Measurements from ENCODE around the gene SLC6A1. TPM values are rescaled to one million over a fixed set of nuclear protein-coding genes. Genes with fewer than 3 reads are reported as not detected.

Gene SLC6A1
- total RNA-seq, 1 donor from 2014 or later: 7.5 TPM

DNA sequence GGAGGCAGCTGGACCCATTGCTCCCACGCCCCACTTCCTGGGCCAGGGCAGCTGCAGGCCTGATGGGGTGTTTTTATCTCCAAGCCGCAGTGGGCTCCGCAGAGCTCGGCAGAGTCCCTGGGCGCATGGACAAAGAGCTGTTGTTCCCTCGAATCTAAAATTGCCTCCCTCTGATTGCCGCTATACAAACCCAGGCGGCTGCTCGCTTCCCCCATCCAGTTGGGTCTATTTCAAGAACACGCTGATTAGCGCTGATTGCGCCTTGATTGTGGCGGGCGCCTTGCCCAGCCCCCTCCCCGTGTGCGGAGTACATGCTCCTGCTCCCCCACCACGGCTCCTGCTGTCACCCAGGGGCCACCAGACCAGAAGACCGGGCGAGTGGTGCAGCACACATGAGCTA, 43.4 kb upstream of the SLC6A1 start:
- H3K4me3 Mint-ChIP-seq (ENCODE audit: unreplicated experiment): no peak overlapping the region
- H3K27me3 Mint-ChIP-seq (ENCODE audit: unreplicated experiment): peaks cover 5% of the 10 kb centered on the region
- TF ChIP-seq, protein P1, sequence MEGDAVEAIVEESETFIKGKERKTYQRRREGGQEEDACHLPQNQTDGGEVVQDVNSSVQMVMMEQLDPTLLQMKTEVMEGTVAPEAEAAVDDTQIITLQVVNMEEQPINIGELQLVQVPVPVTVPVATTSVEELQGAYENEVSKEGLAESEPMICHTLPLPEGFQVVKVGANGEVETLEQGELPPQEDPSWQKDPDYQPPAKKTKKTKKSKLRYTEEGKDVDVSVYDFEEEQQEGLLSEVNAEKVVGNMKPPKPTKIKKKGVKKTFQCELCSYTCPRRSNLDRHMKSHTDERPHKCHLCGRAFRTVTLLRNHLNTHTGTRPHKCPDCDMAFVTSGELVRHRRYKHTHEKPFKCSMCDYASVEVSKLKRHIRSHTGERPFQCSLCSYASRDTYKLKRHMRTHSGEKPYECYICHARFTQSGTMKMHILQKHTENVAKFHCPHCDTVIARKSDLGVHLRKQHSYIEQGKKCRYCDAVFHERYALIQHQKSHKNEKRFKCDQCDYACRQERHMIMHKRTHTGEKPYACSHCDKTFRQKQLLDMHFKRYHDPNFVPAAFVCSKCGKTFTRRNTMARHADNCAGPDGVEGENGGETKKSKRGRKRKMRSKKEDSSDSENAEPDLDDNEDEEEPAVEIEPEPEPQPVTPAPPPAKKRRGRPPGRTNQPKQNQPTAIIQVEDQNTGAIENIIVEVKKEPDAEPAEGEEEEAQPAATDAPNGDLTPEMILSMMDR (IDR thresholded peaks at IDR 0.05; ENCODE audit: unreplicated experiment): no peak
- no peaks in the 10 kb centered on the region for H3K4me1 Mint-ChIP-seq (ENCODE audit: unreplicated experiment)
- H3K36me3 Mint-ChIP-seq (ENCODE audit: low read depth, unreplicated experiment): no peaks in the 10 kb centered on the region
- H3K27ac Mint-ChIP-seq (ENCODE audit: unreplicated experiment): no peak overlapping the region
- no peaks in the 10 kb centered on the region for H3K9me3 Mint-ChIP-seq (ENCODE audit: unreplicated experiment)
- no peak for DNase-seq (ENCODE audit: low spot score)

DNA sequence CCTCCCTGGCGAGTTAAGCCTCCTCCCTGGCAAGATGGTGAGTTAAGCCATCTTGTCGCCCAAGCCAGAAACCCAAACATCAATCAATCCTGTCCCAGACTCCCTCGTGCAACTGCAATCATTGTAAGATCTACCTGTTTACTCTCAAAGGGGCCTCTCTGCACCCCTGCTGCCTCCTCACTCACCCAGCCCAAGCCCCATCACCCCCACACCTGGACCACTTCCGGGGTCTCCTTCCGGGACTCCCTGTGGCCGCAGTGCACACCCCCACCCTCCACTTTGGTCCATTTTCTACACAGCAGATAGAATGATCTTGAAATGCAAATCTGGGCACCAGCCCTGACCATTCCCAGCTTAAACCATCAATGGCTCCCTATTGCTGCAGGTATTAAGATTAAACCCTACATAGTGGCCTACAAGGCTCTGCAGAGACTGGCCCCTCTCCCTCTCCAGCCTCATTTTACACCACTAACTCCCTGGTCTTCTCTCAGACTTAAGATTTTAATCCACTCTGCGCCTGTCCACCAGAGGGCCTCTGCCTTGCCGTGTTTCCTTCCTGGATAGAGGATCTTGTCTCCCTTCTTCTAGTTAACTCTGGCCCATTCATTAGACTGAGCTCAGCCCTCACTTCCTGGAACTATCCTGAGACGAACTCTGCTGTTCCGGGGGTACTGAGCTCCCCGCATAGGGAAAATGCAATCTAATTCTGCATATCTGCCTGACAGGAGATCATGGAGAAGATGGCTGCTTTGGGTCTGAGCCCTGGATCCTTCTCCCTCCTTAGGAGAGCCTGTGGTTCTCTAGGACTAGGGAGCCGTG, 41.9 kb upstream of the SLC6A1 start:
- no peaks in the 10 kb centered on the region for H3K36me3 Mint-ChIP-seq (ENCODE audit: low read depth, unreplicated experiment)
- H3K4me1 Mint-ChIP-seq (ENCODE audit: unreplicated experiment): no peaks in the 10 kb centered on the region

DNA sequence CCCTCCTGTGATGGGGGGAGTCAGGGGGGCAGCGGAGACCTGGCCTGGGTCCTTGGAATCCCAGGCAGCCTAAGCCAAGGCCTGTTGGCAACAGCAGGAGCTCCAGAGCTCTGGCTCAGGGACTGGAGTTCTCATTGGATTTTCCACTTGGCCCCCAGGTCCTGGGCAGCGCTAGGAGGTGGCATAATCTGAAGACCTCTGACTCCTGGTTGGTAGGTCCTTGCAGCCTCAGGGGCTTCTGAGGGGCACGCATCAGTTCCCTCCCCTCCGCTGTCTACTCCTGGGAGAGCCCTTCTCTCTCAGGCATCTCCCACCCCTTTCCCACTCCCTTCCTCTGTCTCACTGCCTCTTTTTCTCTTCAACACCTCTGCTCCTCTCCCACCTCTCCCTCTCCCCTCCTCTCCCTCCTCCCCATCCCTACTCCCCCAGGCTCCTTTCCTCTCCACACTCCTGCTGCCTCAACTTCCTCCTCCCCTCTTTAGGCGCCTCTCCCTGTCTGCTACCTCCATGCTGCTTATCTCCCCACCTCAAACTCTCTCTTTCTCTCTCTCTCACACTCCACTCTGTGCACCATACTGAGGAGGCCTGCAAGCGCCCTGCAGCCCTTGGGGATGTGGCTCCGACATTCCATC, 41.1 kb upstream of the SLC6A1 start:
- H3K4me3 Mint-ChIP-seq (ENCODE audit: unreplicated experiment): no peak overlapping the region
- no peak for DNase-seq (ENCODE audit: low spot score)
- no peak overlapping the region for H3K27ac Mint-ChIP-seq (ENCODE audit: unreplicated experiment)
- no peaks in the 10 kb centered on the region for H3K9me3 Mint-ChIP-seq (ENCODE audit: unreplicated experiment)
- no peaks in the 10 kb centered on the region for H3K36me3 Mint-ChIP-seq (ENCODE audit: low read depth, unreplicated experiment)
- H3K4me1 Mint-ChIP-seq (ENCODE audit: unreplicated experiment): no peaks in the 10 kb centered on the region
- TF ChIP-seq, protein P1 (IDR thresholded peaks at IDR 0.05; ENCODE audit: unreplicated experiment): no peak
- H3K27me3 Mint-ChIP-seq (ENCODE audit: unreplicated experiment): peaks cover 8% of the 10 kb centered on the region

More for the DNA sequence above, 41.9 kb upstream of the SLC6A1 start:
- H3K4me3 Mint-ChIP-seq (ENCODE audit: unreplicated experiment): no peak overlapping the region
- DNase-seq (ENCODE audit: low spot score): peak; percentile 37
- TF ChIP-seq, protein P1 (IDR thresholded peaks at IDR 0.05; ENCODE audit: unreplicated experiment): peak; percentile 46
- no peaks in the 10 kb centered on the region for H3K9me3 Mint-ChIP-seq (ENCODE audit: unreplicated experiment)
- H3K27me3 Mint-ChIP-seq (ENCODE audit: unreplicated experiment): peaks cover 8% of the 10 kb centered on the region
- H3K27ac Mint-ChIP-seq (ENCODE audit: unreplicated experiment): no peak overlapping the region

DNA sequence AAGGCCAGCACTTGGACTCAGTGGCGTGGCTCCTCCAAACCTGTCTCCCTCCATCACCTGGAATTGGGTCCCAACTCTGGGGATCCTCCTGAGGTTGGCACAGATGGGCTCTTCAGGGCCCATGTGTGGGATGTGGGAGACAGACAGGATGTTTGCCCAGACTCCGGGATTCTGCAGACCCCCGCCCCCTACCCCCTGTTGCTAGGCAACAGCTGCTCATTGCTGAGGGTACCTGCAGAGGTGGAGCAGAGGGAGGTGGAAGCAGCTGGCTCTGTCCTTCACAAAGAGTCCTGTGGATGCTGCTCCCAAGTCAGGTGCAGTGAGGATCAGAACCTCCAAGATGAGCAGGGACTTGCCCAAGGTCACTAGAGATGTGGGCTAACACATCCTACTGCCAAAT, 40.0 kb upstream of the SLC6A1 start:
- H3K36me3 Mint-ChIP-seq (ENCODE audit: low read depth, unreplicated experiment): no peaks in the 10 kb centered on the region
- H3K9me3 Mint-ChIP-seq (ENCODE audit: unreplicated experiment): no peaks in the 10 kb centered on the region
- H3K4me1 Mint-ChIP-seq (ENCODE audit: unreplicated experiment): no peaks in the 10 kb centered on the region
- peaks cover 8% of the 10 kb centered on the region for H3K27me3 Mint-ChIP-seq (ENCODE audit: unreplicated experiment)
- TF ChIP-seq, protein P1 (IDR thresholded peaks at IDR 0.05; ENCODE audit: unreplicated experiment): no peak
- H3K27ac Mint-ChIP-seq (ENCODE audit: unreplicated experiment): no peak overlapping the region
- no peak for DNase-seq (ENCODE audit: low spot score)
- H3K4me3 Mint-ChIP-seq (ENCODE audit: unreplicated experiment): no peak overlapping the region

DNA sequence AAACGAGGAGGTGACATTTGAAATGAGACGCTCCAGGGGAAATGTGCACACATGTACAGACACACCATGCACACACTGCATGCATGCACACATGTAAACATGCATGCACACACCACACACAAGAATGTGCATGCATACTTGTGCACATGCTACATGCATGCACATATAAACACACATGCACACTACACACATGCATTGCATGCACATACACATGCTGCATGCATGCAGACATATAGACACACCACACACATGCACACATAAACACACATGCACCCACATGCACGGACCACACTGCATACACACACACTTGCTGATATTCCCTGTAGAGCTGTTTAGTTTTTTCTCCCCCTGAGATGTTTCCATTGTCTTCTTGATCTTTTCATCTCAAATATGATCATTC, 37.8 kb upstream of the SLC6A1 start:
- Mint-ChIP-seq H3K27me3 (ENCODE audit: unreplicated experiment) (peaks cover 8% of the 10 kb centered on the region), H3K4me1 (ENCODE audit: unreplicated experiment) (no peaks in the 10 kb centered on the region), H3K27ac (ENCODE audit: unreplicated experiment) (peak overlapping the region; percentile 46), H3K36me3 (ENCODE audit: low read depth, unreplicated experiment) (no peaks in the 10 kb centered on the region), H3K9me3 (ENCODE audit: unreplicated experiment) (no peaks in the 10 kb centered on the region), H3K4me3 (ENCODE audit: unreplicated experiment) (no peak overlapping the region)
- TF ChIP-seq, protein P1 (IDR thresholded peaks at IDR 0.05; ENCODE audit: unreplicated experiment): no peak
- no peak for DNase-seq (ENCODE audit: low spot score)
